Measurements from ENCODE around the gene UBE2G2.

Gene UBE2G2

DNA sequence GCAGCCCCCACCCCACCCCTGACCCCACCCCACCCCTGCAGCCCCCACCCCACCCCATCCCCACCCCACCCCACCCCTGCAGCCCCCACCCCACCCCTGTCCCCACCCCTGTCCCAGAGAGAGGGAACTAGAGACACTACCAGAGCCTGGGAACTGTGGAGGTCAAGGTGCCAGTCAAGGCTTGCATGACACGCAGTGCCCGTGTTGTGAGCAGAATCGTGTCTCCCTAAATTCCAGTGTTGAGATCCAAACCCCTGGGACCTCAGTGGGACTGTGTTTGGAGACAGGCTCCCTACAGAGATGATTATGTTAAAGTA, 34.7 kb upstream of the UBE2G2 start:
- no peak overlapping the region for H3K27ac ChIP-seq (replicated peaks)
- TF ChIP-seq, protein P1, sequence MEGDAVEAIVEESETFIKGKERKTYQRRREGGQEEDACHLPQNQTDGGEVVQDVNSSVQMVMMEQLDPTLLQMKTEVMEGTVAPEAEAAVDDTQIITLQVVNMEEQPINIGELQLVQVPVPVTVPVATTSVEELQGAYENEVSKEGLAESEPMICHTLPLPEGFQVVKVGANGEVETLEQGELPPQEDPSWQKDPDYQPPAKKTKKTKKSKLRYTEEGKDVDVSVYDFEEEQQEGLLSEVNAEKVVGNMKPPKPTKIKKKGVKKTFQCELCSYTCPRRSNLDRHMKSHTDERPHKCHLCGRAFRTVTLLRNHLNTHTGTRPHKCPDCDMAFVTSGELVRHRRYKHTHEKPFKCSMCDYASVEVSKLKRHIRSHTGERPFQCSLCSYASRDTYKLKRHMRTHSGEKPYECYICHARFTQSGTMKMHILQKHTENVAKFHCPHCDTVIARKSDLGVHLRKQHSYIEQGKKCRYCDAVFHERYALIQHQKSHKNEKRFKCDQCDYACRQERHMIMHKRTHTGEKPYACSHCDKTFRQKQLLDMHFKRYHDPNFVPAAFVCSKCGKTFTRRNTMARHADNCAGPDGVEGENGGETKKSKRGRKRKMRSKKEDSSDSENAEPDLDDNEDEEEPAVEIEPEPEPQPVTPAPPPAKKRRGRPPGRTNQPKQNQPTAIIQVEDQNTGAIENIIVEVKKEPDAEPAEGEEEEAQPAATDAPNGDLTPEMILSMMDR (IDR thresholded peaks at IDR 0.05; ENCODE audit: insufficient read depth, low read length), result no peak
- TF ChIP-seq, protein P2, sequence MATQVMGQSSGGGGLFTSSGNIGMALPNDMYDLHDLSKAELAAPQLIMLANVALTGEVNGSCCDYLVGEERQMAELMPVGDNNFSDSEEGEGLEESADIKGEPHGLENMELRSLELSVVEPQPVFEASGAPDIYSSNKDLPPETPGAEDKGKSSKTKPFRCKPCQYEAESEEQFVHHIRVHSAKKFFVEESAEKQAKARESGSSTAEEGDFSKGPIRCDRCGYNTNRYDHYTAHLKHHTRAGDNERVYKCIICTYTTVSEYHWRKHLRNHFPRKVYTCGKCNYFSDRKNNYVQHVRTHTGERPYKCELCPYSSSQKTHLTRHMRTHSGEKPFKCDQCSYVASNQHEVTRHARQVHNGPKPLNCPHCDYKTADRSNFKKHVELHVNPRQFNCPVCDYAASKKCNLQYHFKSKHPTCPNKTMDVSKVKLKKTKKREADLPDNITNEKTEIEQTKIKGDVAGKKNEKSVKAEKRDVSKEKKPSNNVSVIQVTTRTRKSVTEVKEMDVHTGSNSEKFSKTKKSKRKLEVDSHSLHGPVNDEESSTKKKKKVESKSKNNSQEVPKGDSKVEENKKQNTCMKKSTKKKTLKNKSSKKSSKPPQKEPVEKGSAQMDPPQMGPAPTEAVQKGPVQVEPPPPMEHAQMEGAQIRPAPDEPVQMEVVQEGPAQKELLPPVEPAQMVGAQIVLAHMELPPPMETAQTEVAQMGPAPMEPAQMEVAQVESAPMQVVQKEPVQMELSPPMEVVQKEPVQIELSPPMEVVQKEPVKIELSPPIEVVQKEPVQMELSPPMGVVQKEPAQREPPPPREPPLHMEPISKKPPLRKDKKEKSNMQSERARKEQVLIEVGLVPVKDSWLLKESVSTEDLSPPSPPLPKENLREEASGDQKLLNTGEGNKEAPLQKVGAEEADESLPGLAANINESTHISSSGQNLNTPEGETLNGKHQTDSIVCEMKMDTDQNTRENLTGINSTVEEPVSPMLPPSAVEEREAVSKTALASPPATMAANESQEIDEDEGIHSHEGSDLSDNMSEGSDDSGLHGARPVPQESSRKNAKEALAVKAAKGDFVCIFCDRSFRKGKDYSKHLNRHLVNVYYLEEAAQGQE (IDR thresholded peaks at IDR 0.05; ENCODE audit: insufficient replicate concordance, low read depth), result no peak
- TF ChIP-seq GABPA (IDR thresholded peaks at IDR 0.05; ENCODE audit: low read depth) (no peak), SPI1 (IDR thresholded peaks at IDR 0.05; ENCODE audit: borderline replicate concordance, low read depth) (no peak), POLR2AphosphoS5 (IDR thresholded peaks at IDR 0.05; ENCODE audit: low read depth) (no peak)
- no peak overlapping the region for H3K4me3 ChIP-seq (replicated peaks; ENCODE audit: insufficient read depth, low read length)
- H3K27me3 ChIP-seq (ENCODE audit: insufficient read depth, poor library complexity, severe bottlenecking), result no peaks in the 10 kb centered on the region
- DNase-seq (ENCODE audit: low read depth in 1 of 2, low spot score in 1 of 2), result no peak

DNA sequence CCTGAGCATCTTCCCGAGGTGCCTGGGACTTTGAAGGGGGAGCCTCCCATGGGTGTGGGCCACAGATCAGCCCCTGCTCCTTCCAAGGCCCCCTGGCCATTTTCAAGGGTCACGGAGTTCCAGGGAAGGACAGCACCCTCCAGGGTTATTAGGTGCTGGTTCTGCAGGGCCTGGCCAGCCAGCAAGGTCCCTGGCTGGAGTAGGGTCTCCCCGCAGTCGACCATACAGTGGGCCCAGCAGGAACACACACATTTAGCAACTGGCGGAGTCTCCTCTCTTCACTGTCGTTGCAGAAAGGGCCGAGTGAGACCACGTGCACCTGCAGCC, 34.0 kb upstream of the UBE2G2 start:
- no peaks in the 10 kb centered on the region for H3K27me3 ChIP-seq (ENCODE audit: insufficient read depth, poor library complexity, severe bottlenecking)
- TF ChIP-seq, protein P1 (IDR thresholded peaks at IDR 0.05; ENCODE audit: insufficient read depth, low read length), result no peak
- no peak for TF ChIP-seq SPI1 (IDR thresholded peaks at IDR 0.05; ENCODE audit: borderline replicate concordance, low read depth)
- TF ChIP-seq GABPA (IDR thresholded peaks at IDR 0.05; ENCODE audit: low read depth), result no peak
- TF ChIP-seq POLR2AphosphoS5 (IDR thresholded peaks at IDR 0.05; ENCODE audit: low read depth), result no peak
- TF ChIP-seq, protein P2 (IDR thresholded peaks at IDR 0.05; ENCODE audit: insufficient replicate concordance, low read depth), result no peak
- DNase-seq (ENCODE audit: low read depth in 1 of 2, low spot score in 1 of 2), result no peak
- no peak overlapping the region for H3K27ac ChIP-seq (replicated peaks)
- H3K4me3 ChIP-seq (replicated peaks; ENCODE audit: insufficient read depth, low read length), result no peak overlapping the region

DNA sequence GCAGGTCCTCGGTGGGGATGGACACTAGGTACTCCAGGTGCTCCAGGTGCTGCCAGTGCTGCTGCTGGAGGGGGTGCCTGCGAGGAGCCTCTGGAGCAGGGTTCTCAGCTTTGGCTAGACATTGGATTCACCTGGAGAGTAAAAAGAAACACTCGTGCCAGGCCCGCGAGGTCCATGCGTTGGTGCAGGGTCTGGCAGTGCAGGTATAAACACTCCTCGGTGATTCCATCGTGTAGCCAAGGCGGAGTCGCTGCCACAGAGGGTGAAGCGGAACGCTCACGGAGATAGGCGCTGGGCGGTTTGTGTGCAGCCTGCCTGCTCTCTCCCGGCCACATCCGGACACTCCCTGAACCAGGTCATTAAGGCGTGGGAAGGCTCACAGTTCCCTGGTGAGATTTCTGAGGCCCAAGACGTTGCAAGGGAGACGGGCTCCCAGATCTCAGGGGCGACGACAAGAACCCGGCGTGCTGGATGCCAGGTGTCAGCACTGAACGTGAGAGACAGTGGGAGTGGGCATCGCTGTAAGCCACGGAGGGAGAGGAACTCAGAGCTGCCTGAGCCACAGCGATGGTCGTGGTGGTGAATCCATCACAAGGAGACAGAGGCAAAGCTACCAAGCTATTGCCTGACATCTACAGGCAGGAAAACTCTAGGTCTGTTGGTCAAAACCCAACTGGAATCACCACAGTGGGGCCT, 33.5 kb upstream of the UBE2G2 start:
- H3K4me3 ChIP-seq (replicated peaks; ENCODE audit: insufficient read depth, low read length), result no peak overlapping the region
- TF ChIP-seq POLR2AphosphoS5 (IDR thresholded peaks at IDR 0.05; ENCODE audit: low read depth) (no peak), SPI1 (IDR thresholded peaks at IDR 0.05; ENCODE audit: borderline replicate concordance, low read depth) (no peak), GABPA (IDR thresholded peaks at IDR 0.05; ENCODE audit: low read depth) (no peak)
- TF ChIP-seq, protein P2 (IDR thresholded peaks at IDR 0.05; ENCODE audit: insufficient replicate concordance, low read depth), result no peak
- TF ChIP-seq, protein P1 (IDR thresholded peaks at IDR 0.05; ENCODE audit: insufficient read depth, low read length), result no peak
- DNase-seq (ENCODE audit: low read depth in 1 of 2, low spot score in 1 of 2), result no peak
- H3K27me3 ChIP-seq (ENCODE audit: insufficient read depth, poor library complexity, severe bottlenecking), result no peaks in the 10 kb centered on the region
- no peak overlapping the region for H3K27ac ChIP-seq (replicated peaks)
